SK-N-MC (cell line): ENCODE measurements around the gene MACROD2.

Source experiments
- EZH2 ChIP-seq: fragments of 200-600 bp; sonication (generic); IDR thresholded peaks from one replicate; pipeline ENCODE4 v1.6.1; 2017; ENCODE audit warnings: antibody characterized with exemption
- FOXP2 ChIP-seq: optimal IDR thresholded peaks from 2 replicates; pipeline ENCODE3; 2011; ENCODE audit warnings: mild to moderate bottlenecking, moderate library complexity; ENCODE audit not compliant: insufficient read depth; ENCODE audit errors: extremely low read length, control extremely low read depth
- POLR2AphosphoS5 ChIP-seq: IDR thresholded peaks from 2 replicates; pipeline ENCODE4 v1.6.1; 2012; ENCODE audit warnings: mild to moderate bottlenecking, low read depth, low read length, borderline replicate concordance

DNA sequence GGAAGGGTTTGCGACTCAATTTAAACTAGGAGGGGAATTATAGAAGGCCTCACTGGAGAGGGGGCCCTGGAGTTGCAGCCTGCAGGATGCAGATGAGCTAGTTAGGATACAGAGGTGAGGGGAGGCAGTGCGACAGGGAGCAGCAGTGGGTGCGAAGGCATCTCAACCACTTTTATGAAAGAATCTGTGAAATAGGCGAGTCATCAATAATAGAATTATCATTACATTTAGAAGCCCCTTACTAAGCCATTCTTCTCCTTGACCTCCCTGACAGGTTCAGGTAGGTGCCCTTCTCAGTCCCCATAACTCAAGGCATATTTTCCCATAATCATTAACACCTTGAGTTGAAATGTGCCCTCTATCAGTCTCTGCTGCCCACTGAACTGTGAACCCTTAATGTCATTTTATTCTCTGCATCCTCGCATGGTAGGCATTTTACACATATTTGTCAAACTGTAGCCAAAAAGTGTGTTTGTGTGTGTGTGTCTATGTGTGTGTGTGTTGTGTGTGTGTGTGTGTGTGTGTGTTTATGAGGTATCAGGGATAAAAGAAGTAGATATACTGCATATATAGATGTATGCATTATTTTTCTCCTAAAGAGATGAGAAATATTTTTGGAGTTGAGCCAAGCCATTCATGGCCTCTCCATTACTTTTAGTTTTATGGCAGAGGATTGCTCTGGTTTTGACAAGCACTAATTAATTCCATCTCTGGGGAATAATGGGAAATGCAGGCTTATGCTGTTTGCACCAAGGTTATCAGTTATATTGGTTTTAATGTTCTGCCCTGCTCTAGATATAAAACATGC lies 1679.1 kb downstream of the MACROD2 start:
- TF ChIP-seq EZH2 (no peak), POLR2AphosphoS5 (peak; percentile 41; the same call in 1 of the 2 replicates), FOXP2 (no peak)
